ENCODE measurements around the gene C17orf107.
A peak's percentile ranks its signal among the peaks of the same experiment; 100 is the strongest.
"Not testable (repeated sequence)": the region's sequence is repeated elsewhere in the genome, so short reads cannot be mapped to it uniquely, and the experiment has no call there.

Gene C17orf107

GRCh38 chr17:4899341-4900230 lies at the start of gene C17orf107:
C17orf107 (plus strand) TSS chr17:4899536; CDS start chr17:4899763, 227 bp downstream.
- DNase-seq (ENCODE audit: low read depth in 1 of 2, low spot score in 1 of 2) = no peak
- in situ Hi-C loops (cut with HindIII; ENCODE audit: low pct_unique_long_range_greater_than_20kb, low sequenced_read_pairs) = no loop called here
- TF ChIP-seq JUND (IDR thresholded peaks at IDR 0.05; ENCODE audit: low read depth) = no peak

- DNase-seq (ENCODE audit: low read depth in 1 of 2, low spot score in 1 of 2) = peak in 1 of 2 experiments; percentile 45
- in situ Hi-C loops (cut with HindIII; ENCODE audit: low pct_unique_long_range_greater_than_20kb, low sequenced_read_pairs) = no loop called here
- no peak for TF ChIP-seq JUND (IDR thresholded peaks at IDR 0.05; ENCODE audit: low read depth)
Measured at GRCh38 chr17:4850246-4850645, 49.1 kb upstream of the C17orf107 start.

GRCh38 chr17:4851084-4851483 lies 48.3 kb upstream of the C17orf107 start:
- TF ChIP-seq JUND (IDR thresholded peaks at IDR 0.05; ENCODE audit: low read depth) = no peak
- no peak for DNase-seq (ENCODE audit: low read depth in 1 of 2, low spot score in 1 of 2)
- in situ Hi-C loops (cut with HindIII; ENCODE audit: low pct_unique_long_range_greater_than_20kb, low sequenced_read_pairs) = no loop called here

GRCh38 chr17:4852567-4853207 lies 46.6 kb upstream of the C17orf107 start:
- in situ Hi-C loops (cut with HindIII; ENCODE audit: low pct_unique_long_range_greater_than_20kb, low sequenced_read_pairs) = no loop called here
- TF ChIP-seq JUND (IDR thresholded peaks at IDR 0.05; ENCODE audit: low read depth) = no peak
- DNase-seq (ENCODE audit: low read depth in 1 of 2, low spot score in 1 of 2) = peak in 1 of 2 experiments; percentile 61

- DNase-seq (ENCODE audit: low read depth in 1 of 2, low spot score in 1 of 2) = peak in 1 of 2 experiments; percentile 7
- TF ChIP-seq JUND (IDR thresholded peaks at IDR 0.05; ENCODE audit: low read depth) = no peak
- in situ Hi-C loops (cut with HindIII; ENCODE audit: low pct_unique_long_range_greater_than_20kb, low sequenced_read_pairs) = no loop called here
Measured at GRCh38 chr17:4853208-4853671, 46.1 kb upstream of the C17orf107 start.

- DNase-seq (ENCODE audit: low read depth in 1 of 2, low spot score in 1 of 2) = peak in 1 of 2 experiments; percentile 7
- TF ChIP-seq JUND (IDR thresholded peaks at IDR 0.05; ENCODE audit: low read depth) = no peak
- in situ Hi-C loops (cut with HindIII; ENCODE audit: low pct_unique_long_range_greater_than_20kb, low sequenced_read_pairs) = no loop called here
Measured at GRCh38 chr17:4854111-4854681, 45.1 kb upstream of the C17orf107 start.

- in situ Hi-C loops (cut with HindIII; ENCODE audit: low pct_unique_long_range_greater_than_20kb, low sequenced_read_pairs) = no loop called here
- DNase-seq (ENCODE audit: low read depth in 1 of 2, low spot score in 1 of 2) = no peak
- TF ChIP-seq JUND (IDR thresholded peaks at IDR 0.05; ENCODE audit: low read depth) = no peak
Measured at GRCh38 chr17:4856271-4856936, 42.9 kb upstream of the C17orf107 start.

GRCh38 chr17:4856937-4857314 lies 42.4 kb upstream of the C17orf107 start:
- in situ Hi-C loops (cut with HindIII; ENCODE audit: low pct_unique_long_range_greater_than_20kb, low sequenced_read_pairs) = no loop called here
- DNase-seq (ENCODE audit: low read depth in 1 of 2, low spot score in 1 of 2) = no peak
- TF ChIP-seq JUND (IDR thresholded peaks at IDR 0.05; ENCODE audit: low read depth) = no peak

GRCh38 chr17:4857347-4857746 lies 42.0 kb upstream of the C17orf107 start:
- DNase-seq (ENCODE audit: low read depth in 1 of 2, low spot score in 1 of 2); in situ Hi-C loops (cut with HindIII; ENCODE audit: low pct_unique_long_range_greater_than_20kb, low sequenced_read_pairs): not testable (repeated sequence)

GRCh38 chr17:4858068-4858881 lies 41.1 kb upstream of the C17orf107 start:
- DNase-seq (ENCODE audit: low read depth in 1 of 2, low spot score in 1 of 2) = no peak
- in situ Hi-C loops (cut with HindIII; ENCODE audit: low pct_unique_long_range_greater_than_20kb, low sequenced_read_pairs) = no loop called here
- no peak for TF ChIP-seq JUND (IDR thresholded peaks at IDR 0.05; ENCODE audit: low read depth)

- in situ Hi-C loops (cut with HindIII; ENCODE audit: low pct_unique_long_range_greater_than_20kb, low sequenced_read_pairs) = no loop called here
Measured at GRCh38 chr17:4858882-4859260, 40.5 kb upstream of the C17orf107 start.

More at GRCh38 chr17:4858882-4859260, 40.5 kb upstream of the C17orf107 start:
- DNase-seq (ENCODE audit: low read depth in 1 of 2, low spot score in 1 of 2) = peak in 1 of 2 experiments; percentile 32
- TF ChIP-seq JUND (IDR thresholded peaks at IDR 0.05; ENCODE audit: low read depth) = no peak
